ENCODE results near the gene LOXL1. TPM values are rescaled to one million over a fixed set of nuclear protein-coding genes. Genes with fewer than 3 reads are reported as not detected.

The LOXL1 gene, protein sequence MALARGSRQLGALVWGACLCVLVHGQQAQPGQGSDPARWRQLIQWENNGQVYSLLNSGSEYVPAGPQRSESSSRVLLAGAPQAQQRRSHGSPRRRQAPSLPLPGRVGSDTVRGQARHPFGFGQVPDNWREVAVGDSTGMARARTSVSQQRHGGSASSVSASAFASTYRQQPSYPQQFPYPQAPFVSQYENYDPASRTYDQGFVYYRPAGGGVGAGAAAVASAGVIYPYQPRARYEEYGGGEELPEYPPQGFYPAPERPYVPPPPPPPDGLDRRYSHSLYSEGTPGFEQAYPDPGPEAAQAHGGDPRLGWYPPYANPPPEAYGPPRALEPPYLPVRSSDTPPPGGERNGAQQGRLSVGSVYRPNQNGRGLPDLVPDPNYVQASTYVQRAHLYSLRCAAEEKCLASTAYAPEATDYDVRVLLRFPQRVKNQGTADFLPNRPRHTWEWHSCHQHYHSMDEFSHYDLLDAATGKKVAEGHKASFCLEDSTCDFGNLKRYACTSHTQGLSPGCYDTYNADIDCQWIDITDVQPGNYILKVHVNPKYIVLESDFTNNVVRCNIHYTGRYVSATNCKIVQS
- polyA plus RNA-seq (8.8 to 14.8 TPM (median 9.2 TPM) in 3 replicates), polyA minus RNA-seq (18.3 to 36.7 TPM (median 23.4 TPM) in 3 replicates)
- 3.7 TPM for polyA plus RNA-seq (2011; ENCODE audit: low read depth)
- 8.2 and 13.2 TPM in 2 replicates for polyA plus RNA-seq (2011; cell fraction: cytosol; rRNA removed)
- polyA plus RNA-seq (2011; cell fraction: nucleus; rRNA removed): 13.6 and 28.2 TPM in 2 replicates
- polyA plus RNA-seq (2012; ENCODE audit: low replicate concordance): 10.2 and 14.9 TPM in 2 replicates
- polyA minus RNA-seq (2011; cell fraction: cytosol; rRNA and poly(A)+ RNA removed): 22.6 TPM
- polyA minus RNA-seq (2011; cell fraction: nucleus; rRNA and poly(A)+ RNA removed): 13.4 and 20.4 TPM in 2 replicates

- H3K79me2 ChIP-seq (ENCODE audit: control insufficient read depth, insufficient read depth, low read length): no peaks in the 10 kb centered on the region
Measured at GRCh38 chr15:73926219-73927002, at the start of gene LOXL1. Gene LOXL1 (plus strand): TSS chr15:73926462. CDS start chr15:73926784, 322 bp downstream.

DNA sequence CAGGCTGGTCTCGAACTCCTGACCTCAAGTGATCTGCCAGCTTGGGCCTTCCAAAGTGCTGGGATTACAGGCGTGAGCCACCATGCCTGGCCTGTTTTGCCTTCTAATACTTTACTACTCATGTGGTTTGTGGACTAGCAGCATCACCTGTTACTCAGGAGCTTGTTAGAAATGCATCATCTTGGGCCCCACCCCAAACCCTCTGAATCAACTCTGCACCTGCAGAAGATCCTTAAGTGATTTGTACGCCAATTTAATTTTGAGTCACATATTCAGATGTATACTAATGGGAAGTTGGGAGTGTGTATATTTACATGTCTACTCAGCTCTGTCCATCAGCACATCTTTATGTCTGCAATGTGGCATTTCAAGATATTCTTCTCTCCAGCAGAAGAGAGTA is 46.8 kb upstream of the LOXL1 start:
- H3K9me3 ChIP-seq (ENCODE audit: control insufficient read depth, low read depth, low read length): no peaks in the 10 kb centered on the region
- H3K27me3 ChIP-seq (ENCODE audit: control insufficient read depth, extremely low read depth, insufficient read depth, low read length): peaks cover 7% of the 10 kb centered on the region
- no peak overlapping the region for H3K4me2 ChIP-seq (ENCODE audit: control insufficient read depth, extremely low read depth, insufficient read depth, low read depth, low read length)
- no peak overlapping the region for H3K9ac ChIP-seq (ENCODE audit: control insufficient read depth, extremely low read depth, insufficient read depth, low read length)
- no peak overlapping the region for H2AFZ ChIP-seq (ENCODE audit: control insufficient read depth, low read length)
- no peak overlapping the region for H3K27ac ChIP-seq (ENCODE audit: control insufficient read depth, insufficient read depth, low read length)
- H3K36me3 ChIP-seq (ENCODE audit: control insufficient read depth in 2 of 2, extremely low read depth in 1 of 2, insufficient read depth in 2 of 2, low read length in 2 of 2): no peaks in the 10 kb centered on the region
- H3K9me1 ChIP-seq (ENCODE audit: control insufficient read depth, extremely low read depth, insufficient read depth, low read length): no peaks in the 10 kb centered on the region
- TF ChIP-seq EZH2 (IDR thresholded peaks at IDR 0.05; ENCODE audit: low read length): no peak
- TF ChIP-seq, protein P1, sequence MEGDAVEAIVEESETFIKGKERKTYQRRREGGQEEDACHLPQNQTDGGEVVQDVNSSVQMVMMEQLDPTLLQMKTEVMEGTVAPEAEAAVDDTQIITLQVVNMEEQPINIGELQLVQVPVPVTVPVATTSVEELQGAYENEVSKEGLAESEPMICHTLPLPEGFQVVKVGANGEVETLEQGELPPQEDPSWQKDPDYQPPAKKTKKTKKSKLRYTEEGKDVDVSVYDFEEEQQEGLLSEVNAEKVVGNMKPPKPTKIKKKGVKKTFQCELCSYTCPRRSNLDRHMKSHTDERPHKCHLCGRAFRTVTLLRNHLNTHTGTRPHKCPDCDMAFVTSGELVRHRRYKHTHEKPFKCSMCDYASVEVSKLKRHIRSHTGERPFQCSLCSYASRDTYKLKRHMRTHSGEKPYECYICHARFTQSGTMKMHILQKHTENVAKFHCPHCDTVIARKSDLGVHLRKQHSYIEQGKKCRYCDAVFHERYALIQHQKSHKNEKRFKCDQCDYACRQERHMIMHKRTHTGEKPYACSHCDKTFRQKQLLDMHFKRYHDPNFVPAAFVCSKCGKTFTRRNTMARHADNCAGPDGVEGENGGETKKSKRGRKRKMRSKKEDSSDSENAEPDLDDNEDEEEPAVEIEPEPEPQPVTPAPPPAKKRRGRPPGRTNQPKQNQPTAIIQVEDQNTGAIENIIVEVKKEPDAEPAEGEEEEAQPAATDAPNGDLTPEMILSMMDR (optimal IDR thresholded peaks at IDR 0.05 in 1 of 3, IDR thresholded peaks at IDR 0.05 in 1 of 3, conservative IDR thresholded peaks at IDR 0.05 in 1 of 3; ENCODE audit: extremely low read depth in 1 of 3, insufficient read depth in 2 of 3, low read length in 3 of 3): no peak
- FAIRE-seq (no peak), DNase-seq (ENCODE audit: low read depth, low spot score) (no peak)
- H4K20me1 ChIP-seq (ENCODE audit: control insufficient read depth, extremely low read depth, insufficient read depth, low read length): no peaks in the 10 kb centered on the region
- H3K79me2 ChIP-seq (ENCODE audit: control insufficient read depth, insufficient read depth, low read length): no peaks in the 10 kb centered on the region
- dilution Hi-C loops (cut with MboI; ENCODE audit: extremely low pct_ligation_motif_present, low sequenced_read_pairs): no loop called here
- no peaks in the 10 kb centered on the region for H3K4me1 ChIP-seq (ENCODE audit: control insufficient read depth, extremely low read depth, insufficient read depth, low read length)
- H3K4me3 ChIP-seq (ENCODE audit: control insufficient read depth in 2 of 3, extremely low read depth in 1 of 3, insufficient read depth in 2 of 3, low read depth in 1 of 3, low read length in 3 of 3): no peak overlapping the region

More at GRCh38 chr15:73926219-73927002, at the start of gene LOXL1:
- Histone ChIP-seq H3K9me1 (ENCODE audit: control insufficient read depth, extremely low read depth, insufficient read depth, low read length) (no peaks in the 10 kb centered on the region), H4K20me1 (ENCODE audit: control insufficient read depth, extremely low read depth, insufficient read depth, low read length) (no peaks in the 10 kb centered on the region), H2AFZ (ENCODE audit: control insufficient read depth, low read length) (peak within 1 kb of the TSS; percentile 78), H3K4me2 (ENCODE audit: control insufficient read depth, extremely low read depth, insufficient read depth, low read depth, low read length) (peak within 1 kb of the TSS; percentile 69), H3K9ac (ENCODE audit: control insufficient read depth, extremely low read depth, insufficient read depth, low read length) (peak within 1 kb of the TSS; percentile 66), H3K9me3 (ENCODE audit: control insufficient read depth, low read depth, low read length) (no peaks in the 10 kb centered on the region), H3K27me3 (ENCODE audit: control insufficient read depth, extremely low read depth, insufficient read depth, low read length) (no peaks in the 10 kb centered on the region), H3K4me1 (ENCODE audit: control insufficient read depth, extremely low read depth, insufficient read depth, low read length) (peaks cover 33% of the 10 kb centered on the region), H3K36me3 (ENCODE audit: control insufficient read depth in 2 of 2, extremely low read depth in 1 of 2, insufficient read depth in 2 of 2, low read length in 2 of 2) (no peaks in the 10 kb centered on the region), H3K27ac (ENCODE audit: control insufficient read depth, insufficient read depth, low read length) (no peak within 1 kb of the TSS), H3K4me3 (ENCODE audit: control insufficient read depth in 2 of 3, extremely low read depth in 1 of 3, insufficient read depth in 2 of 3, low read depth in 1 of 3, low read length in 3 of 3) (peak within 1 kb of the TSS; percentile 41 to 61 (median 47))
- dilution Hi-C loops (cut with MboI; ENCODE audit: extremely low pct_ligation_motif_present, low sequenced_read_pairs): no loop called here
- TF ChIP-seq, protein P1 (optimal IDR thresholded peaks at IDR 0.05 in 1 of 3, IDR thresholded peaks at IDR 0.05 in 1 of 3, conservative IDR thresholded peaks at IDR 0.05 in 1 of 3; ENCODE audit: extremely low read depth in 1 of 3, insufficient read depth in 2 of 3, low read length in 3 of 3): no peak
- TF ChIP-seq EZH2 (IDR thresholded peaks at IDR 0.05; ENCODE audit: low read length): no peak
- DNase-seq (ENCODE audit: low read depth, low spot score): no peak
- no peak for FAIRE-seq

Measured in keratinocyte (primary cell).